Ectodermal cell (in vitro differentiated cells): ENCODE measurements around the gene KNDC1.

Experiments
- H3K27ac ChIP-seq: 2 replicates; pipeline ENCODE4 v1.7.0; 2013; ENCODE audit warnings: mild to moderate bottlenecking, low read depth, low read length; ENCODE audit not compliant: insufficient read depth, poor library complexity, severe bottlenecking
- H3K27me3 ChIP-seq: 2 replicates; pipeline ENCODE4 v1.7.0; 2013; ENCODE audit warnings: mild to moderate bottlenecking, low read length; ENCODE audit not compliant: insufficient read depth, control insufficient read depth, poor library complexity, severe bottlenecking
- H3K36me3 ChIP-seq: one replicate; pipeline ENCODE4 v1.7.0; 2013; ENCODE audit warnings: low read length; ENCODE audit not compliant: control insufficient read depth, insufficient read depth
- H3K4me1 ChIP-seq: one replicate; pipeline ENCODE4 v1.7.0; 2013; ENCODE audit warnings: low read length; ENCODE audit not compliant: control insufficient read depth, insufficient read depth
- H3K4me3 ChIP-seq: 2 replicates; pipeline ENCODE4 v1.7.0; 2013; ENCODE audit warnings: low read depth, low read length, control low read depth; ENCODE audit not compliant: insufficient read depth
- H3K9me3 ChIP-seq: 2 replicates; pipeline ENCODE4 v1.7.0; 2013; ENCODE audit warnings: mild to moderate bottlenecking, low read length, moderate library complexity; ENCODE audit not compliant: control insufficient read depth
- WGBS, 2 experiments: methylation state at CpG; one replicate each; pipeline ENCODE4 v1.1.7; 2013; ENCODE audit warnings: missing lambda C conversion rate in 2 of 2; 5-methylcytosine and 5-hydroxymethylcytosine counted together

KNDC1 gene

DNA sequence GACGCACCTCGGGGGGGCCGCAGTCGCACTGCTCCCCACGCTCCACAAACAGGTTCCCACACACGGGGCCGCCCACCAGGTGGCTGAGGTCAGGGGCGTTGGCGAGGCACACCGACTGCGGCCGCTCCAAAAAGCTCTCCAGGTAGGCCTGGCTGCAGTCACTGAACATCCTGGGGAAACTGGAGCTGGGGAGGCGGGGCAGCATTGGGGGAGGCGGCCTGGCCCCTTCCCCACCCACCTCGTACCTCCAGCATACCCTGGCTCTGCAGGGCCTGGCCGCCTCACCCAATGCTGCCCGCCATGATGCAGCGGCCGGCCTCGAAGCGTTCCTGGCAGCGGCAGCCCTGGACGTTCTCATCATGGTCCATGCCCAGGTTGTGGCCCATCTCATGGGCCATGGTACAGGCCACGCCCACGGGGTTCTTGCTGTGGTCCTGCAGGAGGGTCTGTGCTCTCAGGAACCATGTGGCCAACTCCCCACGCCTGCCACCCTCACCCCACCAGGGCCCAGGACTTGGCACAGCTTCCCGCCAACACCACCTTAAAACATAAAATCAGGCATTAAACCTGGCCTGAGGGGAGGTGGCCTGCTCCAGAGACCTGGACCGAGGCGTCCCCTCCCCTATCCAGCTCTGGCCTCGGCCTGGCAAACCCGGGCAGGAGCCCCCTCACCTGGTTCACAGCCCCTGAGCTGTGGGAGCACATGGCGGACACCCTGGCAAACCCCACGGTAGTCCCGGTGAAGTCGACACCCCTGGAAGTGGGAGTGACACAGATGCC is 111.7 kb downstream of the KNDC1 start:
- 82 to 83% methylated on average over 35 of the region's 35 CpGs for WGBS, 2 experiments

DNA sequence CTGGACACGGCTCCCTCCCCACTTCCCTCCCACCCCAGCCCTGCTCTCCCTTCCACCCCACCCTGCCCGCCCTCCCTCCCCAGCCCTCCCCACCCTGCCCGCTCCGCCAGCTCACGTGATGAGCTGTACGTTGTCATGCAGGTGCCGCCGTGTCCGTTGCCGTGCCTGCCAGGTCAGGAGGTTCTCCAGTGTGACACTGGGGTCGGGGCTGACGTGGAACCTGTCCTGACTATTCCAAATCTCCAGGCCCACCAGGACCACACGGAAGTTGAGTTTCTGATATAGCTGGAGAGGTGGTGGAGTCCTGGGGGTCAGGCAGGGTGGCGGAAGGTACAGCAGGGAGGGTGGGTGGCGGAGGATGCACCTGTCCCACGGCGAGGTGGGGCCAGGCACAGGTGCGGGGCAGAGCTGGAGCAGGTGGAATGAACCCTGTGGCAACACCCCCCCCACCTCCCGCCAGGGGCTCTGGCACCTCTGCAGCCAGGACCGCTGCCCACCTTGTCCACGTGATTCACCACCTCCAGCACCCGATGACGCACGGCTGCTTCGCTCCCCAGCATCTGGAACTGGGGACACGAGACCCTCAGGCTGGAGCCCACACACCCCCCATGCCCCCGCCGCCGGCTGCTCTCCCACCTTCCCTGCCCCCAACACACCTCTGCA is 112.4 kb downstream of the KNDC1 start:
- H3K36me3 ChIP-seq: no peaks in the 10 kb centered on the region
- H3K27me3 ChIP-seq: peaks cover 20% of the 10 kb centered on the region
- H3K4me1 ChIP-seq: peaks cover 23% of the 10 kb centered on the region
- no peak overlapping the region for H3K4me3 ChIP-seq
- no peak overlapping the region for H3K27ac ChIP-seq
- no peaks in the 10 kb centered on the region for H3K9me3 ChIP-seq
- WGBS, 2 experiments: 86% methylated on average over 28 of the region's 29 CpGs

More for the DNA sequence above, 111.7 kb downstream of the KNDC1 start:
- H3K36me3 ChIP-seq: no peaks in the 10 kb centered on the region
- no peak overlapping the region for H3K4me3 ChIP-seq
- peaks cover 18% of the 10 kb centered on the region for H3K27me3 ChIP-seq
- no peak overlapping the region for H3K27ac ChIP-seq
- H3K9me3 ChIP-seq: no peaks in the 10 kb centered on the region
- peaks cover 19% of the 10 kb centered on the region for H3K4me1 ChIP-seq

DNA sequence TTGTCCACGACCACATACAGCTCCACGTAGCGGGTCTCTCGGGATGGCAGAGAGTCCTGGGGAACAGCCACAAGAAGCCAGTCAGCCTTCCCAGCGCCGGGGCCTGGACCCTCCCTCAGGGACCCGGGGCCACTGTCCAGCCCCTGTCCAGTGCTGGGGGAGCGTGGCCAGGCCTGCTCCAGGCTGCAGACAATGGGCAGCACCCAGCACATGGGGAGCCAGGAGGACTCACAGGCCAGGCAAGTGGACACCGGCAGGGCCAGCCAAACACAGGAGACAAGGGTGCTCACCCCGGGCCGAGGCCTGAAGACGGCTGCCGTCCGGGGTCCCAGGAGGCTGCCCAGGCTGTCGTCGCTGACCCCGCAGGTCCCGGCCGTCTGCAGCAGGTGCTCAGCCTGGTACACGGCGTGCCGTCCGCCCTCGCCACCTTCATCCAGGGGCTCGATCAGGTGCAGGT is 113.0 kb downstream of the KNDC1 start:
- 94 to 95% methylated on average over 25 of the region's 25 CpGs for WGBS, 2 experiments
- Histone ChIP-seq H3K4me3 (no peak overlapping the region), H3K4me1 (peaks cover 23% of the 10 kb centered on the region), H3K36me3 (no peaks in the 10 kb centered on the region), H3K27me3 (peaks cover 20% of the 10 kb centered on the region), H3K9me3 (no peaks in the 10 kb centered on the region), H3K27ac (no peak overlapping the region)

DNA sequence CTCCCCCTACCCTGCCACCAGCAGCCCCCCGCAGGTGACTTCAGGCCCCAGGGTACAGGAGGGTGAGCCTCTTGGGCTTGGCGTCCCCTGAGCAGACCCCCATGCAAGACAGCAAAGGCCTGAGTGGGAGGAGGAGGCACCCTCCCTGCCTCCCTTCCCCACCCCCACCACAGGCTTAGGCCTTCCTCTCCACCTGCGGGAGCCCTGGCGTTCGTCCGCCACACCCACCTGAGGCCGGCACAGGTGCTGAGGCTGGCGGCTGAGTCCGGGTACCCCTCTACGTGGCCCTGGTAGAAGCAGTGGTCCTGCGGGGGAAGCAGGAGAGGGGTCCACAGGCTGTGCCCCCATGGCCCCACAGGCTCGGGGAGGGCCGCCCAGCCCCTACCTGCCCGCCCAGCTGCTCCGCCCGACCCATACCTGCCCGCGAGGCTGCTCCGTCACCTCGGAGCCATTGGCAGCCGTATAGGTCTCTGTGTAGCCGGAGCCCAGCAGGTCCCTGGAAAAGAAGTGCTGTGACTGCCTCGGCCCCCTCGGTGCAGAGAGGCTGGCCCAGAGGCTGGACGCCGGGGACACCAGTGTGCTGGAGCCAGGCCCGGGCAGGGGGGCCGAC is 113.6 kb downstream of the KNDC1 start:
- Histone ChIP-seq H3K9me3 (no peaks in the 10 kb centered on the region), H3K27ac (no peak overlapping the region), H3K36me3 (no peaks in the 10 kb centered on the region), H3K27me3 (peaks cover 20% of the 10 kb centered on the region), H3K4me1 (peaks cover 23% of the 10 kb centered on the region), H3K4me3 (no peak overlapping the region)
- WGBS, 2 experiments: 93 to 94% methylated on average over 28 of the region's 28 CpGs

DNA sequence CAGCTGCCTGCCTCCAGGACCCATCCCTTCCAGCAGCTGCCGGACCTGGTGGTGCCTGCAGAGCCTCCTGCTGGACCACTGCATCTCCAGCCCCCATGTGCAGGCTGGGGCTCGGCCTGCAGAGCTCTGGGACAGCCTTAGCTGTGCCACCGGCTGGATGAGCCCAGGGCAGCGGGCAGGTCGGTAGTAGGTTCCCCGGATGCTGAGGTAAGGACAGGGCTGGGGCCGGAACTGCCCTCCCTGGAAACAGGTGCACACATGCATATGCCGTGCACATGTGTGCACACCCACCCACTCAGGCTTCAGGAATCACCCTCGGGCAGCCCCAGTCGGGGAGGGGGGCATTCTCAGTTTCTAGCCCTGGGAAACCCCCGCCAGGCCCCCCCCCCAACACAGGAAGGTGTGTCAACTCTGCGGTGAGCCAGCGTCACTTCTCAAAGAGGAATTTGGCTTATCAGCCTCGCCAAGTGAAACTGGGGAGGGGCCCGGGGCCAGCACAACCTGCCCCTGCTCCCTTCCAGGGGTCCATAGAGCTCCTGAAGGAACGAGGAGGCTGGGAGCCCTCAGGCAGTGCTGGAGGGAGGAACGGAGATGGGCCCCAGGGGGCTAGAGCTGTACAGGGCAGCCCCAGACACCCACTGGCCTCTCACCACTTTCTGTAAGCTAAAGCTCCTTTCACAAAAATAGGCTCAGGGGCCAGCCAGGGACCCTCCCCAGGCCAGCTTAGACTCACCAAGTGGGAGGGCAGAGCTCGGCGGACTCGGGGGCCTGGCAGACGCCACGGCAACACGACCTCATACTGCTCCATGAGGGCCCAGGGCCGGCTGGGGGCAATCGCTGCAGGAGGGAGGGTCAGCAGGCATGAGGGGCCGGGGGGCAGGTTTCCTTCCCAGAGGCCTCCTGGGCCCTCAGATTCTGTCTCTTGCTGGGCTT is 115.0 kb downstream of the KNDC1 start:
- Histone ChIP-seq H3K36me3 (no peaks in the 10 kb centered on the region), H3K9me3 (no peaks in the 10 kb centered on the region), H3K27ac (no peak overlapping the region), H3K4me3 (no peak overlapping the region), H3K4me1 (peaks cover 23% of the 10 kb centered on the region), H3K27me3 (peaks cover 20% of the 10 kb centered on the region)
- 70 to 72% methylated on average over 26 of the region's 26 CpGs for WGBS, 2 experiments

DNA sequence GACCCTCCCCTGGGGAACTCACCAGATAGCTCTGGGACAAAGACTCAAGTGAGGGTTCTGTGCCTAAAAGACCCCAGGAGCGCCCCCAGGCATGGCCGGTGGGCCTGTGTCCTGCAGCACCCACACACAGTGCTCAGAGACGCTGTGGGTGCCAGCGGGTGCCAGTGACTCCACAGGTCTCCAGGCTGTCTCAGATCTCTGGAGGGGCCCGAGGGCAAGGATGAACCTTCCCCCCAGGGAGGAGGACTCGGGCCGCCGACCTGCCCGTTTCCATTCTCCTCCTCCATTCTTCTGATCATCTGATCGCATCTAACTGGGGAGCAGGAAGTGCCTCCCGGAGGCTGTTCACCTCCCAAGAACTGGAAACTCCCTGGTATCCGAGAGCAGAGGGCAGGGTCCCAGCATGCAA is 115.7 kb downstream of the KNDC1 start:
- Histone ChIP-seq H3K4me1 (peaks cover 23% of the 10 kb centered on the region), H3K36me3 (no peaks in the 10 kb centered on the region), H3K27ac (no peak overlapping the region), H3K9me3 (no peaks in the 10 kb centered on the region), H3K27me3 (peaks cover 20% of the 10 kb centered on the region), H3K4me3 (no peak overlapping the region)
- 59 to 61% methylated on average over 12 of the region's 12 CpGs for WGBS, 2 experiments
